ENCODE measurements around the gene PRDM5. TPM values are rescaled to one million over a fixed set of nuclear protein-coding genes. Genes with fewer than 3 reads are reported as not detected.

Gene PRDM5
- total RNA-seq, 2 donors from 2014 or later = 9.6 to 36.3 TPM

DNA sequence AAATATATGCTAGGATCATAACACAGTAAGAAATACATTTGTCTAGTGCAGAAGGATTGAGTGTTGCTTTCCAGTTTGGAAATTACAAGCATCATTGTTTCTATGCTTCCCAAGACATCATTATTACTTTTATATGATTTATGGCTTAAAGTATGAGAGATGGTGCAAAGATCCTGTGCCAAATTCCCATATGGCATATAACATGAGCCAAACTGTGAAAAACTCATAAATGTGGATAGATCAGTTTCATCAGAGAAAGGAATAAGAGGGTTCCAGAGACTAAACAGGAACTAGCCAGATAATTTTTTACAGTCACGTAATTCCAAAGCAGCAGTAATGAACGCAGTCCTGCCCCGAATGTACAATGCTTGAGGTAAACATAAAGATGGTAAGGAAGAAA, 126.3 kb downstream of the PRDM5 start:
- no peaks in the 10 kb centered on the region for H3K9me3 ChIP-seq
- ATAC-seq (no peak), DNase-seq (no peak)
- intact Hi-C loops (cut with DNase I) = no loop called here
- WGBS, 2 donors = 70 to 91% methylated on average over 3 of the region's 3 CpGs
- H3K4me3 ChIP-seq = no peak overlapping the region
- TF ChIP-seq POLR2A (IDR thresholded peaks at IDR 0.05) (no peak), CTCF (IDR thresholded peaks at IDR 0.05) (no peak)
- no peaks in the 10 kb centered on the region for H3K4me1 ChIP-seq
- H3K27me3 ChIP-seq = no peaks in the 10 kb centered on the region
- H3K36me3 ChIP-seq (replicated peaks in 1 of 2; ENCODE audit: insufficient read depth in 1 of 2, low read depth in 2 of 2) = no peaks in the 10 kb centered on the region
- H3K27ac ChIP-seq = no peak overlapping the region

GRCh38 chr4:120785202-120785601, 137.3 kb downstream of the PRDM5 start:
- TF ChIP-seq POLR2A (IDR thresholded peaks at IDR 0.05) = no peak
- no peak for TF ChIP-seq CTCF (IDR thresholded peaks at IDR 0.05)
- Histone ChIP-seq H3K27ac (peak overlapping the region in 1 of 4 donors; percentile 22), H3K27me3 (no peaks in the 10 kb centered on the region), H3K9me3 (no peaks in the 10 kb centered on the region), H3K4me1 (peaks cover 5% of the 10 kb centered on the region), H3K36me3 (replicated peaks in 1 of 2; ENCODE audit: insufficient read depth in 1 of 2, low read depth in 2 of 2) (no peaks in the 10 kb centered on the region), H3K4me3 (no peak overlapping the region)
- intact Hi-C loops (cut with DNase I) = no loop called here
- 28 to 40% methylated on average over 2 of the region's 2 CpGs for WGBS, 2 donors
- no peak for DNase-seq
- peak; percentile 58 for ATAC-seq

DNA sequence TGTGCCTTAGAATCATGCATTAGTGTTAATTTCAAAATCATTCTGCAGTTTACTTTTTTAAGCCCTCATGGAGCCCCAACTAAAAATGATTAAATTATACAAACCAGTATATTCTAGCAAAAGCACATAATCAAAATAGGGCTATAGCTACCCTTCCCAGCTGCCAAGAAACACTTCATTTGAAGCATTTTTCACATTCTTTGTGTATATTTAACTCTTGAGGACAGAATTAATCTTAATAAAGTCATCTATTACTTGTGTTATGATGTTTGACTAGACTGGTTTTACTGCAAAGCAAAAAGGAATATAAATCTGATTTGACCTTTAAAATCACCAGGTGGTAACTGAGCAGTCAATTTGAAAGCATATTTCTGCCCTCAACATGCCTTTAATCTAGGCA, 145.1 kb downstream of the PRDM5 start:
- intact Hi-C loops (cut with DNase I) = no loop called here
- no peak overlapping the region for H3K27ac ChIP-seq
- DNase-seq (no peak), ATAC-seq (no peak)
- no peaks in the 10 kb centered on the region for H3K4me1 ChIP-seq
- H3K4me3 ChIP-seq = no peak overlapping the region
- no peaks in the 10 kb centered on the region for H3K36me3 ChIP-seq (replicated peaks in 1 of 2; ENCODE audit: insufficient read depth in 1 of 2, low read depth in 2 of 2)
- no peaks in the 10 kb centered on the region for H3K9me3 ChIP-seq
- H3K27me3 ChIP-seq = no peaks in the 10 kb centered on the region
- TF ChIP-seq CTCF (IDR thresholded peaks at IDR 0.05) (no peak), POLR2A (IDR thresholded peaks at IDR 0.05) (no peak)

DNA sequence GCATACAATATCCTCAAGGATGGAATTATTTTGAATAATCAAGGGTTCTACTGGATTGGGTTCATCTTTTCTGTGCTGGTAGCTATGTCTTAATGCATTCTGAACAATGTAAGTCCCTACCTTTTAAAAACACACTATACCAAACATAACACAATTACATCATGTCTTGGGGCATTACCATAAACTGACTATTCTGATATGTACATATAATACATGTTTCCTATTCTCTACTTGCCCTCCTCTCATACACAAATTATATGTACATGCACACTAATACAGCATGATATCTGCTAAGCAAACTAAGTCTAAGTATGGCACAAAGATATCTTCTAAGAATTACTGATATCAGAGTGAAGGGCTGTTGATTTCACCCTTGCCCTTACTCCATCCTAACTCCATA, 147.1 kb downstream of the PRDM5 start:
- no peak overlapping the region for H3K4me3 ChIP-seq
- no peaks in the 10 kb centered on the region for H3K9me3 ChIP-seq
- intact Hi-C loops (cut with DNase I) = no loop called here
- ATAC-seq = no peak
- no peaks in the 10 kb centered on the region for H3K4me1 ChIP-seq
- no peaks in the 10 kb centered on the region for H3K27me3 ChIP-seq
- no peaks in the 10 kb centered on the region for H3K36me3 ChIP-seq (replicated peaks in 1 of 2; ENCODE audit: insufficient read depth in 1 of 2, low read depth in 2 of 2)
- no peak for TF ChIP-seq CTCF (IDR thresholded peaks at IDR 0.05)
- TF ChIP-seq POLR2A (IDR thresholded peaks at IDR 0.05) = no peak
- no peak for DNase-seq
- H3K27ac ChIP-seq = no peak overlapping the region

GRCh38 chr4:120773641-120774040, 148.9 kb downstream of the PRDM5 start:
- no peaks in the 10 kb centered on the region for H3K9me3 ChIP-seq
- H3K27me3 ChIP-seq = no peaks in the 10 kb centered on the region
- intact Hi-C loops (cut with DNase I) = no loop called here
- H3K4me3 ChIP-seq = no peak overlapping the region
- H3K27ac ChIP-seq = no peak overlapping the region
- 67 to 88% methylated on average over 1 of the region's 1 CpG for WGBS, 2 donors
- H3K36me3 ChIP-seq (replicated peaks in 1 of 2; ENCODE audit: insufficient read depth in 1 of 2, low read depth in 2 of 2) = no peaks in the 10 kb centered on the region
- no peak for TF ChIP-seq POLR2A (IDR thresholded peaks at IDR 0.05)
- DNase-seq (no peak), ATAC-seq (no peak)
- H3K4me1 ChIP-seq = no peaks in the 10 kb centered on the region

Data from body of pancreas (tissue), 4 donors.